Mesendoderm (in vitro differentiated cells): ENCODE data around the gene MALAT1.
"Not testable (repeated sequence)": the region's sequence is repeated elsewhere in the genome, so short reads cannot be mapped to it uniquely, and the experiment has no call there.

Experiments used
- DNase-seq: peaks from one replicate; pipeline ENCODE4 v3.0.0; 2013
- H2AK5ac ChIP-seq: 2 replicates; pipeline ENCODE4 v1.6.1; 2013; ENCODE audit warnings: low read length, inconsistent platforms
- H2BK120ac ChIP-seq: 2 replicates; pipeline ENCODE4 v1.6.1; 2013; ENCODE audit warnings: low read depth, mild to moderate bottlenecking, low read length, moderate library complexity, mixed read lengths
- H2BK15ac ChIP-seq: replicated peaks from 2 replicates; pipeline ENCODE4 v1.6.1; 2013; ENCODE audit warnings: low read depth, mild to moderate bottlenecking, moderate library complexity
- H2BK5ac ChIP-seq: 2 replicates; pipeline ENCODE4 v1.6.1; 2013; ENCODE audit warnings: low read length, inconsistent platforms
- H3K18ac ChIP-seq: 2 replicates; pipeline ENCODE4 v1.6.1; 2013; ENCODE audit warnings: mild to moderate bottlenecking, low read length, mixed read lengths
- H3K23ac ChIP-seq: one replicate; pipeline ENCODE4 v1.6.1; 2013; ENCODE audit warnings: low read length
- H3K27ac ChIP-seq: 2 replicates; pipeline ENCODE4 v1.5.1; 2013; ENCODE audit warnings: low read depth, mild to moderate bottlenecking, inconsistent platforms, low read length, moderate library complexity
- H3K27me3 ChIP-seq: 2 replicates; pipeline ENCODE4 v1.6.1; 2013; ENCODE audit warnings: low read length, control low read depth, mild to moderate bottlenecking, inconsistent platforms; ENCODE audit not compliant: insufficient read depth, poor library complexity
- H3K36me3 ChIP-seq: 2 replicates; pipeline ENCODE4 v1.6.1; 2013; ENCODE audit warnings: low read length, inconsistent platforms; ENCODE audit not compliant: control insufficient read depth, insufficient read depth
- H3K4ac ChIP-seq: one replicate; pipeline ENCODE4 v1.6.1; 2013; ENCODE audit warnings: low read depth, mild to moderate bottlenecking, low read length, moderate library complexity
- H3K4me1 ChIP-seq: 2 replicates; pipeline ENCODE4 v1.6.1; 2013; ENCODE audit warnings: low read depth, low read length, inconsistent platforms; ENCODE audit not compliant: control insufficient read depth
- H3K4me2 ChIP-seq: 2 replicates; pipeline ENCODE4 v1.6.1; 2013; ENCODE audit warnings: low read length
- H3K4me3 ChIP-seq: 2 replicates; pipeline ENCODE4 v1.5.1; 2013; ENCODE audit warnings: mild to moderate bottlenecking, low read length
- H3K56ac ChIP-seq: one replicate; pipeline ENCODE4 v1.6.1; 2013; ENCODE audit warnings: low read length
- H3K79me1 ChIP-seq: 2 replicates; pipeline ENCODE4 v1.6.1; 2013; ENCODE audit warnings: low read length, inconsistent platforms
- H3K79me2 ChIP-seq: 2 replicates; pipeline ENCODE4 v1.6.1; 2013; ENCODE audit warnings: mild to moderate bottlenecking, low read length; ENCODE audit not compliant: control insufficient read depth, insufficient read depth
- H3K9ac ChIP-seq: 2 replicates; pipeline ENCODE4 v1.6.1; 2013; ENCODE audit warnings: low read length, inconsistent platforms
- H4K5ac ChIP-seq: one replicate; pipeline ENCODE4 v1.6.1; 2013; ENCODE audit warnings: low read length
- H4K8ac ChIP-seq: one replicate; pipeline ENCODE4 v1.6.1; 2013; ENCODE audit warnings: low read depth, mild to moderate bottlenecking, control low read depth, low read length, moderate library complexity
- WGBS: extraction: QIAGEN DNeasy Blood & Tissue Kit; methylation state at CpG from one replicate; pipeline ENCODE4 v1.1.7; 2013; ENCODE audit warnings: low lambda C conversion rate, missing lambda C conversion rate; ENCODE audit not compliant: insufficient coverage; ENCODE audit errors: extremely low coverage; 5-methylcytosine and 5-hydroxymethylcytosine counted together

Gene MALAT1

GRCh38 chr11:65506290-65506771 is 7.5 kb downstream of the MALAT1 start:
- no peak for DNase-seq
- H2AK5ac ChIP-seq = no peak overlapping the region
- peaks cover 19% of the 10 kb centered on the region for H3K36me3 ChIP-seq
- no peak overlapping the region for H3K27ac ChIP-seq
- H2BK15ac ChIP-seq = no peak overlapping the region
- H3K27me3 ChIP-seq = no peaks in the 10 kb centered on the region
- H4K8ac ChIP-seq = no peak overlapping the region
- no peak overlapping the region for H2BK5ac ChIP-seq
- H3K4ac ChIP-seq = no peak overlapping the region
- H4K5ac ChIP-seq = no peak overlapping the region
- no peak overlapping the region for H3K4me2 ChIP-seq
- no peaks in the 10 kb centered on the region for H3K4me1 ChIP-seq
- no peak overlapping the region for H3K4me3 ChIP-seq
- no peak overlapping the region for H3K18ac ChIP-seq
- H3K56ac ChIP-seq = no peak overlapping the region
- no peak overlapping the region for H3K9ac ChIP-seq
- H2BK120ac ChIP-seq = no peak overlapping the region
- no peak overlapping the region for H3K23ac ChIP-seq
- H3K79me2 ChIP-seq = peaks cover 52% of the 10 kb centered on the region
- WGBS = no CpG with 5 or more reads among the region's 4 CpGs
- no peaks in the 10 kb centered on the region for H3K79me1 ChIP-seq

GRCh38 chr11:65506772-65507505 is 8.1 kb downstream of the MALAT1 start:
- Histone ChIP-seq H2BK5ac (no peak overlapping the region), H2BK120ac (no peak overlapping the region), H3K36me3 (peaks cover 19% of the 10 kb centered on the region), H4K8ac (no peak overlapping the region), H3K4ac (no peak overlapping the region), H3K18ac (no peak overlapping the region), H3K79me2 (peaks cover 46% of the 10 kb centered on the region), H3K4me2 (no peak overlapping the region), H2AK5ac (no peak overlapping the region), H3K9ac (peak overlapping the region; percentile 36), H4K5ac (no peak overlapping the region), H3K56ac (peak overlapping the region; percentile 15), H3K4me3 (no peak overlapping the region), H3K4me1 (no peaks in the 10 kb centered on the region), H2BK15ac (no peak overlapping the region), H3K23ac (no peak overlapping the region), H3K79me1 (no peaks in the 10 kb centered on the region), H3K27me3 (no peaks in the 10 kb centered on the region), H3K27ac (peak overlapping the region; percentile 1)
- no CpG with 5 or more reads among the region's 7 CpGs for WGBS
- DNase-seq = peak; percentile 95

- H3K18ac ChIP-seq, H3K4me1 ChIP-seq, H4K5ac ChIP-seq, H3K4me2 ChIP-seq, H2BK15ac ChIP-seq, H3K79me1 ChIP-seq, H3K23ac ChIP-seq, H3K9ac ChIP-seq, DNase-seq, H3K4me3 ChIP-seq, H2BK5ac ChIP-seq, H2AK5ac ChIP-seq, H3K4ac ChIP-seq, H3K56ac ChIP-seq, H3K36me3 ChIP-seq, H3K27me3 ChIP-seq, H3K79me2 ChIP-seq, H4K8ac ChIP-seq, H2BK120ac ChIP-seq, H3K27ac ChIP-seq: not testable (repeated sequence)
- no CpG with 5 or more reads among the region's 3 CpGs for WGBS
These were observed 13.5 kb downstream of the MALAT1 start for GRCh38 chr11:65512311-65512710.

- WGBS = no CpG with 5 or more reads among the region's 5 CpGs
These were observed 17.5 kb downstream of the MALAT1 start for GRCh38 chr11:65516135-65516968.

GRCh38 chr11:65518941-65519549 is 20.2 kb downstream of the MALAT1 start:
- H3K18ac ChIP-seq, H3K56ac ChIP-seq, H3K4me1 ChIP-seq, H3K27me3 ChIP-seq, H3K27ac ChIP-seq, H2BK120ac ChIP-seq, H3K79me2 ChIP-seq, H4K8ac ChIP-seq, H4K5ac ChIP-seq, H3K23ac ChIP-seq, H2AK5ac ChIP-seq, H3K4ac ChIP-seq, H3K4me2 ChIP-seq, H2BK5ac ChIP-seq, H3K4me3 ChIP-seq, DNase-seq, H3K79me1 ChIP-seq, H3K9ac ChIP-seq, H3K36me3 ChIP-seq, H2BK15ac ChIP-seq: not testable (repeated sequence)
- no CpG with 5 or more reads among the region's 8 CpGs for WGBS

More at GRCh38 chr11:65516135-65516968, 17.5 kb downstream of the MALAT1 start:
- H4K8ac ChIP-seq = no peak overlapping the region
- DNase-seq = no peak
- no peak overlapping the region for H2BK15ac ChIP-seq
- no peak overlapping the region for H4K5ac ChIP-seq
- no peak overlapping the region for H3K4me3 ChIP-seq
- no peak overlapping the region for H3K4me2 ChIP-seq
- no peak overlapping the region for H3K56ac ChIP-seq
- no peak overlapping the region for H3K9ac ChIP-seq
- H2BK5ac ChIP-seq = no peak overlapping the region
- H3K18ac ChIP-seq = no peak overlapping the region
- H2AK5ac ChIP-seq = no peak overlapping the region
- no peaks in the 10 kb centered on the region for H3K36me3 ChIP-seq
- no peaks in the 10 kb centered on the region for H3K79me1 ChIP-seq
- H3K4me1 ChIP-seq = no peaks in the 10 kb centered on the region
- no peak overlapping the region for H3K27ac ChIP-seq
- H2BK120ac ChIP-seq = no peak overlapping the region
- no peak overlapping the region for H3K23ac ChIP-seq
- no peaks in the 10 kb centered on the region for H3K79me2 ChIP-seq
- H3K27me3 ChIP-seq = no peaks in the 10 kb centered on the region
- no peak overlapping the region for H3K4ac ChIP-seq
